CD4-positive, alpha-beta T cell treated with Interleukin-10 for 1 hour (primary cell): Measurements from ENCODE around the gene CTNNA1.

Experiments used
- DNase-seq: peaks from one replicate; pipeline ENCODE4 v3.0.0-alpha.2; 2020

CTNNA1 gene

GRCh38 chr5:138954257-138955012 lies 201.2 kb downstream of the CTNNA1 start:
- DNase-seq: no peak

- no peak for DNase-seq
Observed at GRCh38 chr5:138955013-138955660, 201.9 kb downstream of the CTNNA1 start.

- no peak for DNase-seq
Observed at GRCh38 chr5:138955671-138956295, 202.6 kb downstream of the CTNNA1 start.

GRCh38 chr5:138956801-138957200 lies 203.6 kb downstream of the CTNNA1 start:
- no peak for DNase-seq

- no peak for DNase-seq
Observed at GRCh38 chr5:138960145-138960692, 207.0 kb downstream of the CTNNA1 start.

GRCh38 chr5:138961221-138961620 lies 208.0 kb downstream of the CTNNA1 start:
- no peak for DNase-seq

- DNase-seq: no peak
Observed at GRCh38 chr5:138961729-138962128, 208.5 kb downstream of the CTNNA1 start.

GRCh38 chr5:138962614-138963370 lies 209.6 kb downstream of the CTNNA1 start:
- DNase-seq: no peak

- DNase-seq: no peak
Observed at GRCh38 chr5:138963763-138964371, 210.6 kb downstream of the CTNNA1 start.

GRCh38 chr5:138964647-138965201 lies 211.5 kb downstream of the CTNNA1 start:
- DNase-seq: no peak

GRCh38 chr5:138965626-138966025 lies 212.4 kb downstream of the CTNNA1 start:
- no peak for DNase-seq

GRCh38 chr5:138966236-138966985 lies 213.2 kb downstream of the CTNNA1 start:
- DNase-seq: no peak

- DNase-seq: no peak
Observed at GRCh38 chr5:138967791-138968448, 214.7 kb downstream of the CTNNA1 start.

- no peak for DNase-seq
Observed at GRCh38 chr5:138968601-138969000, 215.4 kb downstream of the CTNNA1 start.

- no peak for DNase-seq
Observed at GRCh38 chr5:138969323-138970002, 216.2 kb downstream of the CTNNA1 start.

GRCh38 chr5:138972230-138972629 lies 219.0 kb downstream of the CTNNA1 start:
- DNase-seq: no peak

GRCh38 chr5:138972836-138973235 lies 219.6 kb downstream of the CTNNA1 start:
- no peak for DNase-seq

GRCh38 chr5:138974227-138975063 lies 221.2 kb downstream of the CTNNA1 start:
- no peak for DNase-seq
